Fibroblast of pulmonary artery (primary cell): ENCODE results near the gene TET2.

Experiments used
- DNase-seq: peaks from one replicate; pipeline ENCODE4 v3.0.0-alpha.2; 2010; ENCODE audit warnings: low read depth
- H3K4me3 ChIP-seq: replicated peaks from 2 replicates; pipeline ENCODE4 v1.5.1; 2011; ENCODE audit warnings: low read depth, mild to moderate bottlenecking, control low read depth, low read length, moderate library complexity
- CTCF ChIP-seq: IDR thresholded peaks from 2 replicates; pipeline ENCODE4 v1.5.1; 2011; ENCODE audit warnings: mild to moderate bottlenecking, control low read depth, low read length, inconsistent platforms; ENCODE audit errors: missing control alignments

The TET2 gene

GRCh38 chr4:105257817-105258495 lies 111.3 kb downstream of the TET2 start:
- H3K4me3 ChIP-seq = no peak overlapping the region
- TF ChIP-seq CTCF = peak; percentile 15
- no peak for DNase-seq

GRCh38 chr4:105265689-105266088 lies 119.0 kb downstream of the TET2 start:
- DNase-seq = no peak
- no peak for TF ChIP-seq CTCF

GRCh38 chr4:105267280-105267679 lies 120.6 kb downstream of the TET2 start:
- H3K4me3 ChIP-seq = no peak overlapping the region
- DNase-seq = no peak
- TF ChIP-seq CTCF = no peak

More at GRCh38 chr4:105265689-105266088, 119.0 kb downstream of the TET2 start:
- no peak overlapping the region for H3K4me3 ChIP-seq

GRCh38 chr4:105272002-105272401 lies 125.3 kb downstream of the TET2 start:
- no peak overlapping the region for H3K4me3 ChIP-seq
- no peak for DNase-seq
- no peak for TF ChIP-seq CTCF

- TF ChIP-seq CTCF = no peak
- DNase-seq = no peak
- no peak overlapping the region for H3K4me3 ChIP-seq
Observed at GRCh38 chr4:105273230-105273629, 126.6 kb downstream of the TET2 start.

GRCh38 chr4:105274090-105274489 lies 127.4 kb downstream of the TET2 start:
- H3K4me3 ChIP-seq = no peak overlapping the region
- no peak for TF ChIP-seq CTCF
- no peak for DNase-seq

- DNase-seq = peak; percentile 16
- H3K4me3 ChIP-seq = no peak overlapping the region
- no peak for TF ChIP-seq CTCF
Observed at GRCh38 chr4:105274504-105274903, 127.8 kb downstream of the TET2 start.
